ENCODE data around the gene DMRTA2.
A peak's percentile ranks its signal among the peaks of the same experiment; 100 is the strongest.

DMRTA2 gene

DNA sequence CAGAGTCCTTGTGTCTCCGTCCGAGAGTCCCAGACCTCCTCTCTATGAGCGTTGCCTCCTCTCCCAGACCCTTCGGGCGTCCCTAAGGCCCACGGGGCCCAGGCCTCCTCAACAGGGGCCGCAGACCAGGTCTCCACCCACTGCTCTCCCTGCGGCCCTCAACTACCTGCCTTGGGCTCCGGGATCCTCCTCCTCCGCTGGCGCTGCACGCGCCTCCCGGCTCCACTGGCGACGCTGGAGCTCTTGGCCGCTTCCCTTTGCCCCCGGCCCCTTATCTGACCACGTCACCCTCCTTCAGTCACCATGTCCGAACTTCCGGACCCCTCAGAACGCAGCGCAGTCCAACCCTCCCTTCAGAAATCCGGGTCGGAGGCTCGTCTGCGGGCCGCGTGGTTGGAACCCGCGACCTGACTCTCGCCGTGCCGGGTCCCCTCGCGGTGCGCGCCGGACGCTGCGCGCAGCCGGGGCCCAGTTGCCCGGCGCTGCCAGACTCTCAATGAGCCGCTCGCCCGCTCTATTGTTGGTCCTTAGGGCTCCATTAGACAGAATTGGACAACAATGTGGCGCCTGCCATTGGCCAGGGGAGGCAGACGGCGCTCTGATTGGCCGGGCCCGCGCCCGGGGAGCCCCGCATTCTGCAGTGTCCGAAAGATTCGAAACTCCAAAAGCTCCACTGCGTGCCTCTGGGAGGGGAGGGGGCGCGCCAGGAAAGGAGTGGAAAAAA lies at the start of gene DMRTA2:
TSS of gene DMRTA2 (minus strand) at position 498 of the 724 bp plus-strand sequence. CDS start 1,907 bp downstream, outside the sequence.
- H3K27me3 Mint-ChIP-seq, result peaks cover 81% of the 10 kb centered on the region

DNA sequence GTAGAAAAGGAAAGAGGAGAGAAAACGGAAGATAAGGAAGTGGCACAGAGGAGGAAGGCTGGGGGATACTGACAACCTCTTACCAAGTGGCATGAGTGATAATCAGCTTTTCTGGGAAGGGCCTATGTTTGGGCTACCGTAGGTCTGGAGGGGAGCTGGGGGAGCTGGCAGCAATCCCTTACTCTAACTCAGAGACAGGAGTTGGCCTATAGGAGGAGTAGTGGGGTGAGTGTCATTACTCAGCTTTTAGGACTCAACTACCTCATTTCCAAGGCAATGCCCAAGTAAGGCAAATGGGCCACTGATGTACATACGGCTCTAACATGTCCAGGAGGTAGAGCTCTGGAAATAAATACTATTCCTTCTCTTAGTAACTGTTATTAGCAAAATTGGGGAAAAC lies 48.7 kb upstream of the DMRTA2 start:
- no peaks in the 10 kb centered on the region for H3K9me3 Mint-ChIP-seq
- H3K4me1 Mint-ChIP-seq (ENCODE audit: low read depth), result no peaks in the 10 kb centered on the region
- H3K27ac Mint-ChIP-seq, result no peak overlapping the region
- H3K36me3 Mint-ChIP-seq (ENCODE audit: low read depth), result peaks cover 41% of the 10 kb centered on the region
- H3K4me3 Mint-ChIP-seq, result no peak overlapping the region
- H3K27me3 Mint-ChIP-seq, result no peaks in the 10 kb centered on the region

More for the DNA sequence above, at the start of gene DMRTA2:
- no peaks in the 10 kb centered on the region for H3K36me3 Mint-ChIP-seq (ENCODE audit: low read depth)
- peaks cover 64% of the 10 kb centered on the region for H3K4me1 Mint-ChIP-seq (ENCODE audit: low read depth)
- H3K27ac Mint-ChIP-seq, result peak within 1 kb of the TSS; percentile 71
- H3K4me3 Mint-ChIP-seq, result peak within 1 kb of the TSS; percentile 82
- H3K9me3 Mint-ChIP-seq, result no peaks in the 10 kb centered on the region

DNA sequence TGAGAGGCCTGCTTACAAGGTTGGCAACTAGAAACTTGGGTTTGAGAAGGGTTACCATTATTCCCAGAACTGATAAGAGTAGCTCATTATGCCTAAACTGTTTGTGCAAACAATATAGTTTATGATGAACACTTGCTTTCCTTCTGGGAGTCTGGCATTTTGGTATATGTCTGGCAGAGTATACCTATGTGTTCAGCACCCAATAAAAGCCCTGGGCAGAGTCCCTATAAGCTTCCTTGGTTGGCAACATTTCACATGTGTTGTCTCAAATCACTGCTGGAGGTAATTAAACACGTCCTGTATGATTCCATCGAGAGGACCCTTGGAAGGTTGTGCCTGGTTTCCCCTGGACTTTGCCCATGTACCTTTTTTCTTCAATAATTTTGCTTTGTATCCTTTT lies 39.7 kb upstream of the DMRTA2 start:
- no peak overlapping the region for H3K4me3 Mint-ChIP-seq

GRCh38 chr1:50458507-50458906 lies 35.3 kb upstream of the DMRTA2 start:
- no peak overlapping the region for H3K27ac Mint-ChIP-seq
- peaks cover 6% of the 10 kb centered on the region for H3K4me1 Mint-ChIP-seq (ENCODE audit: low read depth)
- H3K4me3 Mint-ChIP-seq, result no peak overlapping the region
- no peaks in the 10 kb centered on the region for H3K27me3 Mint-ChIP-seq
- H3K9me3 Mint-ChIP-seq, result no peaks in the 10 kb centered on the region
- peaks cover 3% of the 10 kb centered on the region for H3K36me3 Mint-ChIP-seq (ENCODE audit: low read depth)

More for the DNA sequence above, 39.7 kb upstream of the DMRTA2 start:
- H3K27me3 Mint-ChIP-seq, result no peaks in the 10 kb centered on the region
- H3K4me1 Mint-ChIP-seq (ENCODE audit: low read depth), result no peaks in the 10 kb centered on the region
- no peak overlapping the region for H3K27ac Mint-ChIP-seq
- H3K9me3 Mint-ChIP-seq, result no peaks in the 10 kb centered on the region
- H3K36me3 Mint-ChIP-seq (ENCODE audit: low read depth), result peaks cover 6% of the 10 kb centered on the region

DNA sequence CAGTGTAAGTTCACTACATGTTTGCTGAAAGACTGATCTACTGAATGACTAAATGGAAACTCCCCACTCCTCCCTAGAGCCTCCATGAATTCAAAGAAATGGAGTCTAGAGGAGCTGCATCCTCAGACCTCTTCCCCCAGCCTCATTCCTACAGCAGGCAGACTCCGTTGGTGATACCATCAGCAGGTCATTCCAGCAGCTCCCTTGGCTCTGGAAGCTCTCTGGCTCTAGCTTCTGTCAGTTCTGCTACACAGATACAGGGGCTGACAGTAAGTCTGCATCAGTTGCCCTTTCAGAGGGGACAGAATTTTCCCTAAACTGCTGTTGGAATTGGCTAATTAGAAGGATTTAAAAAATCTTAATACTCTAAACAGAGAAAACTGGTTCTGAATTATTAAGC lies 31.7 kb upstream of the DMRTA2 start:
- Mint-ChIP-seq H3K9me3 (no peaks in the 10 kb centered on the region), H3K36me3 (ENCODE audit: low read depth) (no peaks in the 10 kb centered on the region), H3K4me3 (no peak overlapping the region), H3K27ac (no peak overlapping the region), H3K4me1 (ENCODE audit: low read depth) (peaks cover 34% of the 10 kb centered on the region), H3K27me3 (no peaks in the 10 kb centered on the region)

GRCh38 chr1:50453266-50453665 lies 30.0 kb upstream of the DMRTA2 start:
- Mint-ChIP-seq H3K36me3 (ENCODE audit: low read depth) (no peaks in the 10 kb centered on the region), H3K9me3 (no peaks in the 10 kb centered on the region), H3K4me1 (ENCODE audit: low read depth) (peaks cover 34% of the 10 kb centered on the region), H3K27ac (no peak overlapping the region), H3K4me3 (no peak overlapping the region), H3K27me3 (no peaks in the 10 kb centered on the region)

GRCh38 chr1:50452700-50453099 lies 29.5 kb upstream of the DMRTA2 start:
- Mint-ChIP-seq H3K27me3 (no peaks in the 10 kb centered on the region), H3K9me3 (no peaks in the 10 kb centered on the region), H3K36me3 (ENCODE audit: low read depth) (no peaks in the 10 kb centered on the region), H3K27ac (no peak overlapping the region), H3K4me1 (ENCODE audit: low read depth) (peaks cover 34% of the 10 kb centered on the region), H3K4me3 (no peak overlapping the region)

DNA sequence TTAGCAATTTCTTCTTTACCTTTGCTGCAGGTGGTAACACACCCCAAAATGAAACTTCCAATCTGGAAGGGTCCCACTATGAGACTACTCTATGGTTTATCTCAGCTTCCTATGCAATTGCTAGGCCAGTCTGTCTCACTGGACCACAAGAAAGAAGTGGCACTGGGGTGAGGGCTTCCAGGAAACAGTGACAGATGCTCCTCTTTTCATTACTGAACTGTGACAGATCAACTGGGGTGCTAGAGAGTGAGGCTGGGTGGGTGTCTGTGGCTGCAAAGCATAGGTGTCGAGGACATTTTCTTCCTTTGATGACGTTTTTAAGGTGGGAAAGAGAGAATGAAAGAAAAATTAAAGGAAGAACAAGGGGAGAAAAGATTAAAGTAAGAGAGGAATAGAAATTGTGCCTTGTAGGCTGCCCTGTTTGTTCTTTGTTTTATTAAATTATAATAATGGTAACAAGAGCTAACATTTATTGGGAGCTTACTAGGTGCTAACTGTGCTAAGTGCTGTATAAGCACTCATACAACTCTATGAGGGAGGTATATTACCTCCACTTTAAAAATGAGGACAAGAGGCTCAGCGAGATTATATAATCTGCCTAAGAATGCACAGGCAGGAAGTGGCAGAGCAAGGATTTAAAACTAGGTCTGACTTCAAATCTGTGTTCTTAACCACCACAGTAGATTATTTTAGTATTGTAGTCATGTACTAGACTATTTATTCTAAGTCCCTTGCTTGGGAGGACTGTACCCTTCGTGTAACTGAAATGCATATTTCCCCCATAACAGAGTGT lies 27.8 kb upstream of the DMRTA2 start:
- Mint-ChIP-seq H3K27ac (peak overlapping the region; percentile 46), H3K4me3 (no peak overlapping the region), H3K27me3 (no peaks in the 10 kb centered on the region), H3K36me3 (ENCODE audit: low read depth) (no peaks in the 10 kb centered on the region), H3K4me1 (ENCODE audit: low read depth) (peaks cover 34% of the 10 kb centered on the region), H3K9me3 (no peaks in the 10 kb centered on the region)

DNA sequence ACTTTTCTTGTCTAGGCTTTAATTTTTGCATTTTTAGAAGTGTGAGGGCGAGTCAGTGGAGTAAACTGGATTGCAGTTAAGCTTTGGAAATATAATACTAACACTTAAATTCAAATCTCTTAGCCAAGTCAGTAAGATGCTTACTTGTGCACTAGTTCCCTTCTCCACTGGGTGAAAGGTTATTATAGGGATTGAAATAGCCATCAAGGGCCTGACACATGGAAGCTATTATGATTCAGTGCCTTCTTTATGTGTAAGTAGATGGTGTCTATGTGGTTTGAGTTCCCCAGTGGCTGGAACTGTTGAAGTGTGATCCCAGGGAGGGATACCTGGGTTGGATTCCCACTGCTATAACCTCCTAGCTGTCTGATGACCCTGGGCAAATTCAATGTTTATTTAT lies 24.7 kb upstream of the DMRTA2 start:
- Mint-ChIP-seq H3K27ac (no peak overlapping the region), H3K27me3 (no peaks in the 10 kb centered on the region), H3K9me3 (no peaks in the 10 kb centered on the region), H3K4me3 (no peak overlapping the region), H3K36me3 (ENCODE audit: low read depth) (peaks cover 3% of the 10 kb centered on the region), H3K4me1 (ENCODE audit: low read depth) (peaks cover 23% of the 10 kb centered on the region)

- Mint-ChIP-seq H3K4me1 (ENCODE audit: low read depth) (no peaks in the 10 kb centered on the region), H3K9me3 (no peaks in the 10 kb centered on the region), H3K27me3 (no peaks in the 10 kb centered on the region), H3K27ac (no peak overlapping the region), H3K4me3 (no peak overlapping the region), H3K36me3 (ENCODE audit: low read depth) (peaks cover 34% of the 10 kb centered on the region)
Observed at GRCh38 chr1:50441183-50441582, 17.9 kb upstream of the DMRTA2 start.

GRCh38 chr1:50438945-50439344 lies 15.7 kb upstream of the DMRTA2 start:
- Mint-ChIP-seq H3K36me3 (ENCODE audit: low read depth) (peaks cover 34% of the 10 kb centered on the region), H3K4me3 (no peak overlapping the region), H3K27me3 (no peaks in the 10 kb centered on the region), H3K27ac (no peak overlapping the region), H3K4me1 (ENCODE audit: low read depth) (no peaks in the 10 kb centered on the region), H3K9me3 (no peaks in the 10 kb centered on the region)

GRCh38 chr1:50436489-50436888 lies 13.2 kb upstream of the DMRTA2 start:
- no peaks in the 10 kb centered on the region for H3K4me1 Mint-ChIP-seq (ENCODE audit: low read depth)
- peaks cover 15% of the 10 kb centered on the region for H3K27me3 Mint-ChIP-seq
- H3K4me3 Mint-ChIP-seq, result no peak overlapping the region
- no peak overlapping the region for H3K27ac Mint-ChIP-seq
- no peaks in the 10 kb centered on the region for H3K9me3 Mint-ChIP-seq
- peaks cover 30% of the 10 kb centered on the region for H3K36me3 Mint-ChIP-seq (ENCODE audit: low read depth)

GRCh38 chr1:50430010-50430405 lies 6.8 kb upstream of the DMRTA2 start:
- no peak overlapping the region for H3K4me3 Mint-ChIP-seq
- no peaks in the 10 kb centered on the region for H3K9me3 Mint-ChIP-seq
- no peaks in the 10 kb centered on the region for H3K36me3 Mint-ChIP-seq (ENCODE audit: low read depth)
- peaks cover 15% of the 10 kb centered on the region for H3K4me1 Mint-ChIP-seq (ENCODE audit: low read depth)
- H3K27ac Mint-ChIP-seq, result no peak overlapping the region
- peaks cover 76% of the 10 kb centered on the region for H3K27me3 Mint-ChIP-seq

DNA sequence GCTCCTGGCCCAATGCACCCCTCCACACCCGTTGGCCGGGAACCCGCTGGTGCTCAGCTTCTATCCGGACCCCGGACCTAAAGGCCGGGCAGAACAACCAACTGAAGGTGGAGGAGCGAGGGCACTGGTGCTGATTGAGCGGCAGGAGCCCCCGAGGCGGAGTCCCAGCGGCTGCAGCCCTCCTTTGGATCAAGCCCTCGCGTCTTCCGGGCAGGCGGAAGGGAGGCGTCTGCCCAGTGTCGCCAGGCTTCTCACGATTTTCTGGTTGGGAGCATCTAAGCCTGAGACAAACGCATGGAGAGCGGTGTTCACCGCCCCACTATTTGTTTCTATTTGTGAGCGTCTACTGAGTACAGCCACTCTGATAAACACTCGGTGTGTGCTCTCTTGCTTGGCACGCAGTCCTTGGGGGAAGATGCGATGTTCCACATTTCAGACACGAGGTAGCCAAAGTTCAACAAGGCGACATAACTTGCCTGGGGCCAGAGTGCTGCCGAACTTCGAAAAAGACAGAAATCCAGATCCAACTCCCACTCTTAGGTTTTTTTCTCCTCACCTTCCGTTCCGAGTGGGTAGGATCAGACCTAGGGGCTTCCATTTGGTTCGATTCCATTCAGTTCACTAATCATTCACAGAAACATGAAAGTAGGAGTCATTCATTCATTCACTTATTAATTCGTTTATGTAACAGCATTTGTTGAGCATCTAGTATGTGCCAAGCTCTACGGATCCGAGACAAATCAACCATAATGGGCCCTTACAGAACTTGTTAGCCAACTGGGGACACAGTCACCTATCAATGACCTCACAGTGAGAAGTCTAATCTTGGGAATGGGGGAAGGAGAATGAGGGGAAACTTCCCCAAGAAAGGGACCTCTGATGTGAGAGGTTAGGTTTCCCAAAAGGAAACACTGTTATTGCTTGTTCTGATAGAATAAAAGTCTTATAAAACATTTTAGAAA lies 4.9 kb upstream of the DMRTA2 start:
- Mint-ChIP-seq H3K4me1 (ENCODE audit: low read depth) (peaks cover 34% of the 10 kb centered on the region), H3K27me3 (peaks cover 91% of the 10 kb centered on the region), H3K9me3 (no peaks in the 10 kb centered on the region), H3K4me3 (peak overlapping the region; percentile 37), H3K27ac (peak overlapping the region; percentile 51), H3K36me3 (ENCODE audit: low read depth) (no peaks in the 10 kb centered on the region)
